HCT116 (cell line): ENCODE measurements around the gene MAML2. TPM values are rescaled to one million over a fixed set of nuclear protein-coding genes. Genes with fewer than 3 reads are reported as not detected.

Source experiments
- ATAC-seq: fragments of 200-7000 bp; cut with Tn5 transposase; 2 replicates; pipeline ENCODE4 v1.9.1; 2020; ENCODE audit warnings: mild to moderate bottlenecking, moderate library complexity
- BruUV-seq: library from RNA; stranded (reverse); fragments of 400-500 nt; replicated peaks from 2 replicates; lab custom pipeline; 2021; lab: Mats Ljungman, UMichigan
- CTCF ChIA-PET: fragments of 300-600 bp; sonication (Branson Sonifier 250); formaldehyde crosslinking; loops from one replicate; lab custom pipeline; 2021; ENCODE audit warnings: antibody characterized with exemption; lab: Charles Lee
- POLR2A ChIA-PET: fragments of 300-600, 350-600 bp; sonication (Branson Sonifier 250); formaldehyde crosslinking; loops from one replicate; lab custom pipeline; 2021; ENCODE audit warnings: antibody characterized with exemption; lab: Charles Lee
- RAD21 ChIA-PET, 2 experiments: fragments of 300-600 bp; sonication (Branson Sonifier 250); formaldehyde crosslinking; loops; one replicate each; lab custom pipeline; 2023; ENCODE audit warnings: low total read pairs in 2 of 2; ENCODE audit not compliant: uncharacterized antibody in 2 of 2, unreplicated experiment in 2 of 2, low non-redundant PET in 1 of 2; lab: Charles Lee
- DNase-seq: peaks from one replicate; pipeline ENCODE4 v3.0.0-alpha.2; 2010; ENCODE audit warnings: low read depth, low spot score
- H2AFZ ChIP-seq: fragments of 200-600 bp; shearing (Covaris generic), sonication (generic); 2 replicates; pipeline ENCODE4 v1.6.1; 2017; ENCODE audit warnings: low read depth, mixed run types, mixed read lengths, antibody characterized with exemption, low read length; ENCODE audit not compliant: poor library complexity, severe bottlenecking
- H3K27ac ChIP-seq: 2 replicates; pipeline ENCODE4 v1.5.1; 2012; ENCODE audit warnings: low read depth, low read length
- H3K27me3 ChIP-seq: fragments of 200-600 bp; sonication (generic); 2 replicates; pipeline ENCODE4 v1.6.1; 2016; ENCODE audit warnings: mixed run types, low read length, mixed read lengths; ENCODE audit not compliant: insufficient read depth
- H3K36me3 ChIP-seq, 2 experiments: fragments of 200-500 bp in 1 of 2; fragments of 200-600 bp in 1 of 2; sonication (Bioruptor generic) in 1 of 2; sonication (generic) in 1 of 2; 2 replicates each; pipeline versions ENCODE4 v1.5.1 to v1.6.1; 2014 to 2016; ENCODE audit warnings: low read length in 2 of 2, inconsistent platforms in 1 of 2, mixed read lengths in 1 of 2, mixed run types in 1 of 2; ENCODE audit not compliant: insufficient read depth in 2 of 2, control insufficient read depth in 1 of 2
- H3K4me1 ChIP-seq, 2 experiments: fragments of 200-600 bp in 1 of 2; sonication (generic) in 1 of 2; 2 replicates each; pipeline versions ENCODE4 v1.5.1 to v1.6.1; 2012 to 2017; ENCODE audit warnings: low read length in 2 of 2, inconsistent platforms in 1 of 2, mild to moderate bottlenecking in 1 of 2, mixed read lengths in 1 of 2, mixed run types in 1 of 2, moderate library complexity in 1 of 2; ENCODE audit not compliant: insufficient read depth in 2 of 2, control insufficient read depth in 1 of 2
- H3K4me2 ChIP-seq: fragments of 200-600 bp; sonication (generic); 2 replicates; pipeline ENCODE4 v1.6.1; 2017; ENCODE audit warnings: mixed run types, low read length, mixed read lengths
- H3K4me3 ChIP-seq, 2 experiments: fragments of 200-600 bp in 1 of 2; sonication (generic) in 1 of 2; replicated peaks in 1 of 2; 2 replicates each; pipeline ENCODE4 v1.5.1; 2011 to 2016; ENCODE audit warnings: low read length in 2 of 2, control low read depth in 1 of 2, low read depth in 1 of 2, mild to moderate bottlenecking in 1 of 2, mixed read lengths in 1 of 2, mixed run types in 1 of 2
- H3K79me2 ChIP-seq: fragments of 200-600 bp; sonication (generic); 2 replicates; pipeline ENCODE4 v1.6.1; 2017; ENCODE audit warnings: mild to moderate bottlenecking, mixed run types, low read length, moderate library complexity, mixed read lengths; ENCODE audit not compliant: insufficient read depth
- H3K9ac ChIP-seq: fragments of 200-600 bp; sonication (generic); 2 replicates; pipeline ENCODE4 v1.6.1; 2016; ENCODE audit warnings: low read length, mixed read lengths
- H3K9me2 ChIP-seq: fragments of 200-600 bp; sonication (generic), shearing (Covaris generic); 2 replicates; pipeline ENCODE4 v1.6.1; 2017; ENCODE audit warnings: mixed run types, mild to moderate bottlenecking, moderate library complexity; ENCODE audit not compliant: insufficient read depth
- H3K9me3 ChIP-seq, 2 experiments: fragments of 200-500 bp in 1 of 2; fragments of 200-600 bp in 1 of 2; sonication (Bioruptor generic) in 1 of 2; sonication (generic) in 1 of 2; 2 replicates each; pipeline ENCODE4 v1.6.1; 2014 to 2017; ENCODE audit warnings: low read length in 2 of 2, mixed read lengths in 2 of 2, inconsistent platforms in 1 of 2, low read depth in 1 of 2, mild to moderate bottlenecking in 1 of 2, mixed run types in 1 of 2, moderate library complexity in 1 of 2; ENCODE audit not compliant: control insufficient read depth in 1 of 2, insufficient read depth in 1 of 2
- H4K20me1 ChIP-seq: fragments of 200-600 bp; sonication (generic), shearing (Covaris generic); 2 replicates; pipeline ENCODE4 v1.6.1; 2017; ENCODE audit warnings: mixed run types, mild to moderate bottlenecking, moderate library complexity; ENCODE audit not compliant: insufficient read depth
- ATF3 ChIP-seq: IDR thresholded peaks from 2 replicates; pipeline ENCODE4 v1.6.1; 2012
- CBX3 ChIP-seq: IDR thresholded peaks from 2 replicates; pipeline ENCODE4 v1.6.1; 2012; ENCODE audit warnings: low read depth
- EGR1 ChIP-seq: IDR thresholded peaks from 2 replicates; pipeline ENCODE4 v1.6.1; 2012; ENCODE audit warnings: low read depth
- EZH2phosphoT487 ChIP-seq: fragments of 200-600 bp; IDR thresholded peaks from 2 replicates; pipeline ENCODE4 v1.6.1; 2018; ENCODE audit warnings: antibody characterized with exemption, borderline replicate concordance
- FOSL1 ChIP-seq: IDR thresholded peaks from 2 replicates; pipeline ENCODE4 v1.6.1; 2012; ENCODE audit warnings: low read depth
- MAX ChIP-seq: IDR thresholded peaks from 2 replicates; pipeline ENCODE4 v1.6.1; 2012
- POLR2A ChIP-seq: IDR thresholded peaks from 2 replicates; pipeline ENCODE4 v1.7.0; 2011; ENCODE audit warnings: borderline replicate concordance; ENCODE audit not compliant: insufficient read depth, insufficient read length; ENCODE audit errors: extremely low read depth
- POLR2AphosphoS5 ChIP-seq: IDR thresholded peaks from 2 replicates; pipeline ENCODE4 v1.6.1; 2011; ENCODE audit warnings: mild to moderate bottlenecking, low read depth, low read length, moderate library complexity
- SRF ChIP-seq: IDR thresholded peaks from 2 replicates; pipeline ENCODE4 v1.6.1; 2012; ENCODE audit warnings: low read depth
- TCF7L2 ChIP-seq: IDR thresholded peaks from 2 replicates; pipeline ENCODE4 v1.7.0; 2011; ENCODE audit warnings: borderline replicate concordance, inconsistent platforms; ENCODE audit not compliant: insufficient read depth, insufficient read length; ENCODE audit errors: extremely low read depth
- ZBTB33 ChIP-seq: IDR thresholded peaks from 2 replicates; pipeline ENCODE4 v1.6.1; 2011; ENCODE audit warnings: mild to moderate bottlenecking, low read length, moderate library complexity; ENCODE audit not compliant: insufficient replicate concordance; ENCODE audit errors: extremely low read depth
- ZFX ChIP-seq: fragments of 450-650 bp; IDR thresholded peaks from 2 replicates; pipeline ENCODE4 v1.6.1; 2017
- ZNF274 ChIP-seq: fragments of 200-500 bp; sonication (Bioruptor generic); IDR thresholded peaks from 2 replicates; pipeline ENCODE4 v1.6.1; 2014; ENCODE audit warnings: mild to moderate bottlenecking, low read depth, low read length, inconsistent platforms
- intact Hi-C: fragments of 100-400 bp; cut with micrococcal nuclease; formaldehyde crosslinking; loops from 2 replicates; pipeline ENCODE4 v1.10.0; 2022
- total RNA-seq: library from RNA; stranded (reverse); gene quantifications from one replicate; pipeline ENCODE4 v1.2.1, GENCODE V29; 2021; ENCODE audit not compliant: unreplicated experiment
- TF ChIP-seq, protein P1 (sequence below), 3 experiments: fragments of 200-600 bp in 1 of 3; sonication (generic) in 1 of 3; IDR thresholded peaks in 2 of 3; conservative IDR thresholded peaks in 1 of 3; 2 replicates each; pipeline ENCODE4 v1.5.1; 2012 to 2017; ENCODE audit warnings: low read depth in 2 of 3, low read length in 2 of 3, antibody characterized with exemption in 1 of 3, borderline replicate concordance in 1 of 3, control low read depth in 1 of 3, mild to moderate bottlenecking in 1 of 3, mixed read lengths in 1 of 3, mixed run types in 1 of 3, moderate library complexity in 1 of 3; ENCODE audit not compliant: insufficient read depth in 1 of 3
- TF ChIP-seq, protein P2 (sequence below): IDR thresholded peaks from 2 replicates; pipeline ENCODE4 v1.6.1; 2012; ENCODE audit warnings: low read depth

MAML2 gene
- total RNA-seq, 1 experiment from 2014 or later = 2.6 TPM

DNA sequence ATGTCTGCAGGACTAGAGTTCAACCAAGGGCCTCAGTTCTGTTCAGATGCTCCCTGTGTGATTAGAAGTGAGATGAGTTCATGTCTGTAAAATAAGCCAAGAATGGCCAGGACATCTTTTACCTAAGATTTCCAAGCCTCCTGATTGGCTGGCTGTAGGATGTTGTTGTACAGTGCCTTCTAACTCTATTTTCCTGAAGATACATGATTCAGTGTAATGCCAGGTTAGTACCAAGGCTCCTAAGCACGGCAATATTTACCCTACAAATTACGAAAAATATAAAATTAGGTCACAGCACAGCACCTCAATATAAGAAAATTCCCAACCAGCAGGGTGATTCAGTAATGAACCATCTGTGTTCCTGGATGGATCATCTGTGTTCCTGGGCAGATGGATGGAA lies 279.1 kb downstream of the MAML2 start (continued):
- TF ChIP-seq, protein P1, sequence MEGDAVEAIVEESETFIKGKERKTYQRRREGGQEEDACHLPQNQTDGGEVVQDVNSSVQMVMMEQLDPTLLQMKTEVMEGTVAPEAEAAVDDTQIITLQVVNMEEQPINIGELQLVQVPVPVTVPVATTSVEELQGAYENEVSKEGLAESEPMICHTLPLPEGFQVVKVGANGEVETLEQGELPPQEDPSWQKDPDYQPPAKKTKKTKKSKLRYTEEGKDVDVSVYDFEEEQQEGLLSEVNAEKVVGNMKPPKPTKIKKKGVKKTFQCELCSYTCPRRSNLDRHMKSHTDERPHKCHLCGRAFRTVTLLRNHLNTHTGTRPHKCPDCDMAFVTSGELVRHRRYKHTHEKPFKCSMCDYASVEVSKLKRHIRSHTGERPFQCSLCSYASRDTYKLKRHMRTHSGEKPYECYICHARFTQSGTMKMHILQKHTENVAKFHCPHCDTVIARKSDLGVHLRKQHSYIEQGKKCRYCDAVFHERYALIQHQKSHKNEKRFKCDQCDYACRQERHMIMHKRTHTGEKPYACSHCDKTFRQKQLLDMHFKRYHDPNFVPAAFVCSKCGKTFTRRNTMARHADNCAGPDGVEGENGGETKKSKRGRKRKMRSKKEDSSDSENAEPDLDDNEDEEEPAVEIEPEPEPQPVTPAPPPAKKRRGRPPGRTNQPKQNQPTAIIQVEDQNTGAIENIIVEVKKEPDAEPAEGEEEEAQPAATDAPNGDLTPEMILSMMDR (IDR thresholded peaks at IDR 0.05 in 2 of 3, conservative IDR thresholded peaks at IDR 0.05 in 1 of 3; ENCODE audit: borderline replicate concordance in 1 of 3, insufficient read depth in 1 of 3, low read depth in 2 of 3, low read length in 2 of 3) = no peak
- TF ChIP-seq FOSL1 (no peak), ZFX (no peak), CBX3 (no peak)

DNA sequence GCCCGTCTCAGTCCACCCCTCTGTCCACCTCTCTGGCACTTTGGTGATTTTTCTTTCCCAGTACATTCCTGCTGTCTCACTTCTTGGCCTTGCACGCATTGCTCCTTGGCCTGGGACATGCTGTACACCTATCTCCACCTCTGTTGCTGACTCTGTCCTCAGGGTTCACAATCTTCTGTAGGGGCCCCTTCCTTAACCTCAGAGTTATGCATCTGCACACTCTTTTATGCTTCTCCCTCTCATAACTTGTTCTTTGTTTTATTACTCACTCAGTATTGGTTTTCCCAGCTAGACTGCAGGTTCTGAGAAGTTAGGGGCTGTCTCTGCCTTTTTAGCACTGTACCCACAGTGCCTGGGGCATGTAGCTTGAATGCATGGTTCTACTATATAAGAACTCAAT lies 279.9 kb downstream of the MAML2 start:
- Histone ChIP-seq H3K9me3 (no peaks in the 10 kb centered on the region), H3K27me3 (no peaks in the 10 kb centered on the region), H3K4me2 (no peak overlapping the region), H3K79me2 (no peaks in the 10 kb centered on the region), H3K4me1 (peaks cover 3 to 4% of the 10 kb centered on the region in 2 experiments; a peak in 2 of 4 replicates), H3K4me3 (no peak overlapping the region), H3K27ac (no peak overlapping the region), H3K9me2 (no peaks in the 10 kb centered on the region), H4K20me1 (no peaks in the 10 kb centered on the region), H3K9ac (no peak overlapping the region), H2AFZ (no peak overlapping the region), H3K36me3 (no peaks in the 10 kb centered on the region)
- ChIA-PET POLR2A (no interaction called here), RAD21 (no interaction called here), CTCF (no interaction called here)
- DNase-seq (no peak), ATAC-seq (no peak)
- BruUV-seq = no TSS peak
- intact Hi-C loops = no loop called here
- no peak for TF ChIP-seq EZH2phosphoT487
- TF ChIP-seq POLR2AphosphoS5 = no peak
- TF ChIP-seq EGR1 = no peak
- no peak for TF ChIP-seq TCF7L2
- TF ChIP-seq ZBTB33 = no peak
- no peak for TF ChIP-seq ATF3
- no peak for TF ChIP-seq ZNF274
- TF ChIP-seq MAX = no peak
- TF ChIP-seq, protein P2, sequence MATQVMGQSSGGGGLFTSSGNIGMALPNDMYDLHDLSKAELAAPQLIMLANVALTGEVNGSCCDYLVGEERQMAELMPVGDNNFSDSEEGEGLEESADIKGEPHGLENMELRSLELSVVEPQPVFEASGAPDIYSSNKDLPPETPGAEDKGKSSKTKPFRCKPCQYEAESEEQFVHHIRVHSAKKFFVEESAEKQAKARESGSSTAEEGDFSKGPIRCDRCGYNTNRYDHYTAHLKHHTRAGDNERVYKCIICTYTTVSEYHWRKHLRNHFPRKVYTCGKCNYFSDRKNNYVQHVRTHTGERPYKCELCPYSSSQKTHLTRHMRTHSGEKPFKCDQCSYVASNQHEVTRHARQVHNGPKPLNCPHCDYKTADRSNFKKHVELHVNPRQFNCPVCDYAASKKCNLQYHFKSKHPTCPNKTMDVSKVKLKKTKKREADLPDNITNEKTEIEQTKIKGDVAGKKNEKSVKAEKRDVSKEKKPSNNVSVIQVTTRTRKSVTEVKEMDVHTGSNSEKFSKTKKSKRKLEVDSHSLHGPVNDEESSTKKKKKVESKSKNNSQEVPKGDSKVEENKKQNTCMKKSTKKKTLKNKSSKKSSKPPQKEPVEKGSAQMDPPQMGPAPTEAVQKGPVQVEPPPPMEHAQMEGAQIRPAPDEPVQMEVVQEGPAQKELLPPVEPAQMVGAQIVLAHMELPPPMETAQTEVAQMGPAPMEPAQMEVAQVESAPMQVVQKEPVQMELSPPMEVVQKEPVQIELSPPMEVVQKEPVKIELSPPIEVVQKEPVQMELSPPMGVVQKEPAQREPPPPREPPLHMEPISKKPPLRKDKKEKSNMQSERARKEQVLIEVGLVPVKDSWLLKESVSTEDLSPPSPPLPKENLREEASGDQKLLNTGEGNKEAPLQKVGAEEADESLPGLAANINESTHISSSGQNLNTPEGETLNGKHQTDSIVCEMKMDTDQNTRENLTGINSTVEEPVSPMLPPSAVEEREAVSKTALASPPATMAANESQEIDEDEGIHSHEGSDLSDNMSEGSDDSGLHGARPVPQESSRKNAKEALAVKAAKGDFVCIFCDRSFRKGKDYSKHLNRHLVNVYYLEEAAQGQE = no peak
- no peak for TF ChIP-seq POLR2A
- no peak for TF ChIP-seq SRF
